ENCODE measurements around the gene ZNF236.

ZNF236 gene

GRCh38 chr18:76889091-76889699 lies 66.8 kb downstream of the ZNF236 start:
- TF ChIP-seq POLR2AphosphoS5 (IDR thresholded peaks at IDR 0.05; ENCODE audit: low read depth, low read length) = no peak
- TF ChIP-seq REST (IDR thresholded peaks at IDR 0.05; ENCODE audit: insufficient read depth in 1 of 2, low read depth in 2 of 2, low read length in 2 of 2) = no peak
- no peak for TF ChIP-seq FOXP2 (optimal IDR thresholded peaks at IDR 0.05; ENCODE audit: borderline replicate concordance, extremely low read depth, extremely low read length, insufficient read depth)
- no peak for TF ChIP-seq SIN3A (IDR thresholded peaks at IDR 0.05; ENCODE audit: borderline replicate concordance, insufficient read depth, low read length)

- TF ChIP-seq POLR2AphosphoS5 (IDR thresholded peaks at IDR 0.05; ENCODE audit: low read depth, low read length) (no peak), TAF1 (IDR thresholded peaks at IDR 0.05; ENCODE audit: borderline replicate concordance, insufficient read depth, low read length) (no peak), FOXP2 (optimal IDR thresholded peaks at IDR 0.05; ENCODE audit: borderline replicate concordance, extremely low read depth, extremely low read length, insufficient read depth) (no peak), SIN3A (IDR thresholded peaks at IDR 0.05; ENCODE audit: borderline replicate concordance, insufficient read depth, low read length) (no peak), REST (IDR thresholded peaks at IDR 0.05; ENCODE audit: insufficient read depth in 1 of 2, low read depth in 2 of 2, low read length in 2 of 2) (no peak)
These were observed 70.5 kb downstream of the ZNF236 start for GRCh38 chr18:76892832-76893231.

GRCh38 chr18:76894566-76895346 lies 72.4 kb downstream of the ZNF236 start:
- TF ChIP-seq FOXP2 (optimal IDR thresholded peaks at IDR 0.05; ENCODE audit: borderline replicate concordance, extremely low read depth, extremely low read length, insufficient read depth) = no peak
- TF ChIP-seq POLR2AphosphoS5 (IDR thresholded peaks at IDR 0.05; ENCODE audit: low read depth, low read length) = no peak
- TF ChIP-seq REST (IDR thresholded peaks at IDR 0.05; ENCODE audit: insufficient read depth in 1 of 2, low read depth in 2 of 2, low read length in 2 of 2) = no peak
- no peak for TF ChIP-seq TAF1 (IDR thresholded peaks at IDR 0.05; ENCODE audit: borderline replicate concordance, insufficient read depth, low read length)
- no peak for TF ChIP-seq SIN3A (IDR thresholded peaks at IDR 0.05; ENCODE audit: borderline replicate concordance, insufficient read depth, low read length)

- TF ChIP-seq POLR2AphosphoS5 (IDR thresholded peaks at IDR 0.05; ENCODE audit: low read depth, low read length) (no peak), SIN3A (IDR thresholded peaks at IDR 0.05; ENCODE audit: borderline replicate concordance, insufficient read depth, low read length) (no peak)
These were observed 73.1 kb downstream of the ZNF236 start for GRCh38 chr18:76895498-76895897.

GRCh38 chr18:76896677-76897076 lies 74.3 kb downstream of the ZNF236 start:
- TF ChIP-seq REST (IDR thresholded peaks at IDR 0.05; ENCODE audit: insufficient read depth in 1 of 2, low read depth in 2 of 2, low read length in 2 of 2) (no peak), TAF1 (IDR thresholded peaks at IDR 0.05; ENCODE audit: borderline replicate concordance, insufficient read depth, low read length) (no peak)
